ENCODE results near the gene PDE10A.

PDE10A gene

DNA sequence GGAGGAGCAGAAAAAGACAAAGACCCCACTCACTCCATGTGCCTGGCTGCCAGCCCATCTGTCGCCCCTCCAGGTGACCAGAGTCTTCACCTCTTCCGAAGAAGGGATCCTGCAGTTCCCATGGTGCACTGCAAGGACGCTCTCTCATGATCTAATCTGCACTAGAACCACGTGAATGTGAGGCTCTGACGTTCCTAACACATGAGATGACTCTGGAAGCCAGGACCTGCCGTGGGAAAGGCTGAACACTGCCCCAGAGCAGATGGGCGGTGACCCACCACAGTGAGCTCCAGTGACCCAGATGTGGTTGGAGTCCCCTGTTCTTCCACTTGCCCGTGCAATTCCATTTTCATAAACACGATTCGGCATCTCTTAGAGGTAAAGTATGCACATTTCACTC lies 39.6 kb upstream of the PDE10A start:
- H3K4me3 ChIP-seq (ENCODE audit: low read depth, low read length) = no peak overlapping the region
- TF ChIP-seq, protein P1, sequence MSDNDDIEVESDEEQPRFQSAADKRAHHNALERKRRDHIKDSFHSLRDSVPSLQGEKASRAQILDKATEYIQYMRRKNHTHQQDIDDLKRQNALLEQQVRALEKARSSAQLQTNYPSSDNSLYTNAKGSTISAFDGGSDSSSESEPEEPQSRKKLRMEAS (IDR thresholded peaks at IDR 0.05; ENCODE audit: low read depth, low read length) = no peak
- TF ChIP-seq, protein P2, sequence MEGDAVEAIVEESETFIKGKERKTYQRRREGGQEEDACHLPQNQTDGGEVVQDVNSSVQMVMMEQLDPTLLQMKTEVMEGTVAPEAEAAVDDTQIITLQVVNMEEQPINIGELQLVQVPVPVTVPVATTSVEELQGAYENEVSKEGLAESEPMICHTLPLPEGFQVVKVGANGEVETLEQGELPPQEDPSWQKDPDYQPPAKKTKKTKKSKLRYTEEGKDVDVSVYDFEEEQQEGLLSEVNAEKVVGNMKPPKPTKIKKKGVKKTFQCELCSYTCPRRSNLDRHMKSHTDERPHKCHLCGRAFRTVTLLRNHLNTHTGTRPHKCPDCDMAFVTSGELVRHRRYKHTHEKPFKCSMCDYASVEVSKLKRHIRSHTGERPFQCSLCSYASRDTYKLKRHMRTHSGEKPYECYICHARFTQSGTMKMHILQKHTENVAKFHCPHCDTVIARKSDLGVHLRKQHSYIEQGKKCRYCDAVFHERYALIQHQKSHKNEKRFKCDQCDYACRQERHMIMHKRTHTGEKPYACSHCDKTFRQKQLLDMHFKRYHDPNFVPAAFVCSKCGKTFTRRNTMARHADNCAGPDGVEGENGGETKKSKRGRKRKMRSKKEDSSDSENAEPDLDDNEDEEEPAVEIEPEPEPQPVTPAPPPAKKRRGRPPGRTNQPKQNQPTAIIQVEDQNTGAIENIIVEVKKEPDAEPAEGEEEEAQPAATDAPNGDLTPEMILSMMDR (IDR thresholded peaks at IDR 0.05; ENCODE audit: low read depth, low read length) = no peak
- TF ChIP-seq POLR2A (IDR thresholded peaks at IDR 0.05; ENCODE audit: extremely low read depth, insufficient read length) = no peak
- TF ChIP-seq MYC (IDR thresholded peaks at IDR 0.05; ENCODE audit: low read depth, low read length) = no peak
- DNase-seq (ENCODE audit: low read depth) = no peak

DNA sequence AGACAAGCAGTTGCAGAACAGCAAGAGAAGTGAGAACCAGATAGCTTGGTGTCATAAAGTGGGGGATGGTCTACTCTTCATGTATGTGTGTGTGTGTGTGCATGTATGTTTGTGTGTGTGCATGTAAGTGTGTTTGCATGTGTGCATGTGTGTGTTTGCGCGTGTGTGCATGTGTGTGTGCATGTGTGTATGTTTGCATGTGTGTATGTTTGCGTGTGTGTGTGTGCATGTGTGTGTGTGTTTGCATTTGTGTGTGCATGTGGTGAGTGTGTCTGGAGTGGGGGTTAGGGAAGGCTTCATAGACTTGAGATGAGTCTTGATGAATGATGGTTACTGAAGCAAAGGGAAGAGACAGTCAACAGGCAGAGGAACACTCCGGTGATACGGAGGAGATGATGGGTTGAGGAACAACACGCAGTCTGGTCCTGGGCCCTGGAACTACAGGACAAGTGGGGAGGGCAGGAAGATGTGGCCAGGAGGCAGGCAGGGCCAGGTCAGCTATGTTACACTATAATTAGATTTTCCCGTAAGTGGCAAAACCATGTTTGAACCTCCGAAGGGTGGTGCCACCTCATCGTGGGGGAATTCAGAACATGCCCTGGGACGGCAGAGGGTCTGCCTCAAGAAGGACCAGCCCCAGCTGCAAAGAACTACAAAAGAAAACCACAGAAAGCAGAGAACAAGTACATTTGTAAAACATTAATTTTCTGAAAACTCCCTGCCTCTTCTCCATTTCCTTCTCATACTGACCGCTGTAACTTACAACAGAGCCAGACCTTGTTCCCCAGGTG lies 38.7 kb upstream of the PDE10A start:
- no peak for DNase-seq (ENCODE audit: low read depth)
- TF ChIP-seq, protein P2 (IDR thresholded peaks at IDR 0.05; ENCODE audit: low read depth, low read length) = no peak
- TF ChIP-seq POLR2A (IDR thresholded peaks at IDR 0.05; ENCODE audit: extremely low read depth, insufficient read length) (no peak), MYC (IDR thresholded peaks at IDR 0.05; ENCODE audit: low read depth, low read length) (no peak)
- TF ChIP-seq, protein P1 (IDR thresholded peaks at IDR 0.05; ENCODE audit: low read depth, low read length) = no peak
- H3K4me3 ChIP-seq (ENCODE audit: low read depth, low read length) = no peak overlapping the region

- TF ChIP-seq, protein P2 (IDR thresholded peaks at IDR 0.05; ENCODE audit: low read depth, low read length) = no peak
- TF ChIP-seq, protein P1 (IDR thresholded peaks at IDR 0.05; ENCODE audit: low read depth, low read length) = no peak
- TF ChIP-seq POLR2A (IDR thresholded peaks at IDR 0.05; ENCODE audit: extremely low read depth, insufficient read length) = no peak
- no peak for TF ChIP-seq MYC (IDR thresholded peaks at IDR 0.05; ENCODE audit: low read depth, low read length)
- no peak overlapping the region for H3K4me3 ChIP-seq (ENCODE audit: low read depth, low read length)
- no peak for DNase-seq (ENCODE audit: low read depth)
Measured at GRCh38 chr6:165701005-165701404, 38.0 kb upstream of the PDE10A start.

DNA sequence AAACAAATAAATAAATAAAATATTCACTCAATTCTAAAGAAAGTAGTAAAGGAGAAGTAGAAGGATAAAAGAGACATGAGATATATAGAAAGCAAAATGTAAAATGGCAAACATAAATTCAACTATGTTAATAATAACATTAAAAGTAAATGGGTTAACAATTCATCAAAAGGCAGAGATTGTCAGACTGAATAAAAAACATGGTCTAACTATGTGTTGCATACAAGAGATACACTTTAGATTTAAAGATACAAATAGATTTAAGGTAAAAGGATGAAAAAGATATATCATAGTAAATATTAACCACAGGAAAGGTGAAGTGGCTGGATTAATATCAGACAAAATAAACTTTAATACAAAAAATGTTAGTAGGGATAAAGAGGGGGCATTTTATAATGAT lies 35.8 kb upstream of the PDE10A start:
- no peak for DNase-seq (ENCODE audit: low read depth)
- no peak for TF ChIP-seq POLR2A (IDR thresholded peaks at IDR 0.05; ENCODE audit: extremely low read depth, insufficient read length)
- TF ChIP-seq, protein P2 (IDR thresholded peaks at IDR 0.05; ENCODE audit: low read depth, low read length) = no peak
- TF ChIP-seq, protein P1 (IDR thresholded peaks at IDR 0.05; ENCODE audit: low read depth, low read length) = no peak
- no peak for TF ChIP-seq MYC (IDR thresholded peaks at IDR 0.05; ENCODE audit: low read depth, low read length)
- no peak overlapping the region for H3K4me3 ChIP-seq (ENCODE audit: low read depth, low read length)

DNA sequence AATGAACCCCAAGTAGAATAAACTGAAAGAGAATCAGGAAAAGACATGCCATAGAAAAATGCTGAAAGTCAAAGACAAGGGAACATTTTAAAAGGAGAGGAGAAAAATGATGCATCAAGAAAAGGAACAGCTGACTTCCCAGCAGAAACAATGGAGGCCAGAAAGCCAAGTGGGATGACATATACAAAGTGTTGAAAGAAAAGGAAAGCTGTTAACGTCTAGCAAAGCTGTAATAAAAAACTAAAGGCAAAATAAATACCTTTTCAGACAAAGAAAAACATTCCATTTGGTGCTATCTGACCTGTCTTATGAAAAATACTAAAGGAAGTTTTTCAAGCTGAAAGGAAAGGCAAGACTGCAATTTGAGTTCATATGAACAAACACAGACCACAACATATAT lies 34.1 kb upstream of the PDE10A start:
- no peak for DNase-seq (ENCODE audit: low read depth)
- TF ChIP-seq, protein P2 (IDR thresholded peaks at IDR 0.05; ENCODE audit: low read depth, low read length) = no peak
- TF ChIP-seq, protein P1 (IDR thresholded peaks at IDR 0.05; ENCODE audit: low read depth, low read length) = no peak
- TF ChIP-seq MYC (IDR thresholded peaks at IDR 0.05; ENCODE audit: low read depth, low read length) = no peak
- no peak for TF ChIP-seq POLR2A (IDR thresholded peaks at IDR 0.05; ENCODE audit: extremely low read depth, insufficient read length)
- no peak overlapping the region for H3K4me3 ChIP-seq (ENCODE audit: low read depth, low read length)

Measured in NB4 (cell line).